ENCODE measurements around the gene TUBB.

Gene TUBB

DNA sequence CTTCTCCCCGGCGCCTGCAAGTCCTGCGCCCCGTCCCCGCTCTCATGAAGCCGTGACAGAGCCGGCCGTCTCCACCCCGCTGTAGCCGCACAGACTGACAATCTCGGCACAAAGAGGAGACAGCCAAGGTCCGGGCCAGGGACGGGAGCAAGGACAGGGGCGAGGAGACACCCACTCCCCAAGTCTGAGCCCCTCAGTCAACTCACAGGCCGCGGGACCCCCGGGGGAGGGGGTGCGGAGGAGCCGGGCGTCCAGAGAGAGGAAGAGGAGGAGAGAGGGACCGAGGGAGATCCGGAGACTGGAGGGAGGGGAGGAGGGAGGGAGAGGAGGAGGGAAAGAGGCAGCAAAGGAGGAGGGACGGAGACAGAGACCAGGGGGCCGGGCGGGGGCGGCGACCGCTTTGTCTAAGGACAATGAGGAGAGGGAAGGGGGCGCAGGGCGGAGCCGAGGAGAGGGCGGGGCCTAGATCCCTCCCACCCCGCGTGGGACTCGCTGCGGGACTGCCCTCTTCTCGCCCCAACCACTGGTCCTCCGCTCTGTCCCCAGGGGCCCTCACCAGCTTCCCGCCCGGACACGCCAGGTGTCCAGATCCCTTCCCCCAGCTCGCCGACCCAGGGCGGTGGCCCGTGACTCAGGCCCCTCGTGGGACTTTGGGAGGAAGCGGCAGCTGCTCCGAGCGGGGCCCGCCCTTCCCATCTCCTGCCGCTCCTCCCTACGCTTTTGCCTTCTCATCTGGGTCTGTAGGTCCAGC lies 33.1 kb upstream of the TUBB start:
- peak in 45 of 51 donors; percentile 21 to 84 (median 58) for DNase-seq

DNA sequence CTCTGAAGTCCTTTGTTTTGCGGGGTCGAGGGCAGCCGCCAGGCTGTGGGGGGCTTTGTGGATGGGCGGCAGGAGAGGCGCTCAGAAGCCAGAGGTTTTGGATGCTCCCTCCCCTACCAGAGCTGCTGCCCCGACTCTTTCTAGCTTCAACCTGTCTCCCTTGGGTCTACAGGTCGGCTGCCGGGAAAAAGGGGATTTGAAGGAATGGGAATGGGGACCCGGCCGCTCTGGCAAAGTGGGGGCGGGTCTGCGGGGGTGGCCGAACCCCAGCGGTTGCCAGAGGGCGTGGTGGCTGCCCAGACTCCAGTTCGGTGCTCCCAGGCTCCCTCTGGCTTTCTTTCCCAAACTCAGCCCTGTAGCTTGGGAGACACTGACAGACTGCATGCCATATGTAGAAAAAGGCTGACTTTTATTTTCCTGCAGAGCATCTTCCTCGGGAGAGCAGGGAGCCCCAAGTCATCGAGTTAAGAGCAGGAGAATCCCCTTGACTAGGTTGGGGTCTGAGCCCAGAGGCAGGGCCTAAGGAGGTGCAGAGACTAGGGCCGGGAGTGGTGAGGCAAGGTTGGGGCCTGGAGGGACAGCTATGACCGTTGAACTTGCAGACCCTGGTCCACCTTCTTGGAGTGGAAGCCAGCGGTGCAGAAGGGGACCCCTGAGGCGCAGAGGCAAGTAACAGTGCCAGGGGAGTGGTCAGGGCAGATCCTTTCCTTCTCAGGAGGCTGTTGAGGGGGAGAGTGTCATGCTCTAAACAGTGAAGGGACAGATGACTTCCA lies 32.3 kb upstream of the TUBB start:
- DNase-seq: peak in 7 of 51 donors; percentile 4 to 41 (median 16)

GRCh38 chr6:30688569-30688968 lies 31.6 kb upstream of the TUBB start:
- DNase-seq: no peak

GRCh38 chr6:30689022-30689865 lies 30.9 kb upstream of the TUBB start:
- DNase-seq: no peak

DNA sequence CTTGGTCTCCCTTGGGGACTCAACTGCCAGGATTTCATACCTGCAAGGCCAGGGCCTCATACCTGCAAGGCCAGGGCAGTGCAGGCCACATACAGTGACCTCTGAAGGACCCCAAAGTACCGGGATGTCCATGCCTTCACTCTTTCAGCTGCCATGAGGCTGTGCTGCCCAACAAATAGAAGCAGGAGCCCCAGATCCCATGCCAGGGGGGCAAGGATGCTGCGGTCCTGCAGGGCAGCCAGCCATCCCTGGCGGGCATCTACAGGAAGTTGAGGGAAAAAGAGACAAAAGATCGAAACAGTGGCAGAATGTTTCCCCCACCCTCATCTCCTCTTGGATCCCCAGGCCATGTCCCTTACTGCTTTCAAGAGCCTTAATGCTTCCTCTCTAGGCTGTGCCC lies 30.2 kb upstream of the TUBB start:
- DNase-seq: no peak

- DNase-seq: peak in 48 of 51 donors; percentile 38 to 92 (median 70)
Measured at GRCh38 chr6:30690403-30691207, 29.5 kb upstream of the TUBB start, which contains the start of gene NRM. Gene NRM, minus strand, starts transcription at chr6:30690984. Its CDS starts 10 bp downstream, at chr6:30690974.

- no peak for DNase-seq
Measured at GRCh38 chr6:30691208-30691847, 28.8 kb upstream of the TUBB start.

DNA sequence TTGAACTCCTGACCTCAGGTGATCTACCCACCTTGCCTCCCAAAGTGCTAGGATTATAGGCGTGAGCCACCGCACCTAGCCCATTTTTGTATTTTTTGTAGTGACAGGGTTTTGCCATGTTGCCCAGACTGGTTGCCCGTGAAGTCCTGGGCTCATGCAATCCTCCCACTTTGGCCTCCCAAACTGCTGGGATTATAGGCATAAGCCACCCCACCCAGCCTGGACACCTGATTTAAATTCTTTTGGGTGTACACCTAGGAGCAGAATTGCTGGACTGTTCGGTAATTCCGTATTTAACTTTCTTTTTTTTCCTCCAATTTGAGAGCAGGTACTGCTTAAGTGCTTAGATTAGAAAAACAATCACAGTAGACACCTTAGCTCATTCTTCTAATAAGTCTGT lies 23.7 kb upstream of the TUBB start:
- DNase-seq: no peak

- DNase-seq: no peak
Measured at GRCh38 chr6:30700340-30700739, 19.8 kb upstream of the TUBB start.

DNA sequence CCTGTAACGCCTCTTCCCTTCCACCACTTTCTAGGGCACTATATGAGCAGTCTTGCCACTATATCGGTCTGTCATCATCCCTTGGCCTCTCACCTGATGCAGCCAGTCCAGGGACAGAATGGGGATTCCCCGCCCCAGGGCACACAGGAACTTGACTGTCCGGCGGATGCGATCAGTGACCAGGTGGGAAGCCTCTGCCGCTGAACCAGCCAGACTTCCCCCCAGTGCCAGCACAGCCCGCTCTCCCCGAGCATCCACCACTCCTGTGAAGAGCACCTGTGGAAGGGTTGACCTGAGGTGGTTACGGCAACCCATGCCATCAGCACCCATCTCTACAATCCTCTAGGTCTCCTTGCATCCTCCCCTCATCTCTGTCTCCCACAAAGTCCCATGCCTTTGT lies 17.1 kb upstream of the TUBB start:
- no peak for DNase-seq

- no peak for DNase-seq
Measured at GRCh38 chr6:30703821-30704220, 16.3 kb upstream of the TUBB start.

- no peak for DNase-seq
Measured at GRCh38 chr6:30705620-30706019, 14.5 kb upstream of the TUBB start.

DNA sequence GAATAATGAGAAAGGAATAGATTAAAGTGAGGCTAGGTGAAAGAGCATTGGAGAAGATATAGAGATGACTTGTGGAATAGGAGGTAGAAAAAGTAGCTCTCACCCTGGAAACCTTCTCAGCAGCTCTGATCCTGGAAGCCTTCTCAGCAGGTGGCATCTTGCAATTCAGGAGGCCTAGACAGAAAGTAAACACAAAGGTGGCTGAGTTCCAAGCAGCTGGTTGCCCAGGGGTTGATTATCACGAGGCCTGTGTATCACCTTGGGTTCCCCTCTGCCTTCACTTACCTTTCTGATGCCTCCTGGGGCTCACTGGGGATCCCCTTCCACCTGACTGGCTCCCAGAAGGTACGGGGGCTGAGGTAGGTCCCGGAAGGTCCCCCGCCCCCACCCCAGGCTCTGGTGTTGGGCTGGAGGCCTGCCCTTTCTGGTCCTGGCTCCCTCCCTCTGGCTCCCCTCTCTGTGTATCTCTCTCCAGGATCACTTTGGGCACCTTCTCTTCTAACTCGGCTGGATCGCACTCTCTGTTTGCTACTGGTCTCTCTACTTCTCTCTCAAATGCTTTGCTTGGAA lies 12.8 kb upstream of the TUBB start:
- DNase-seq: no peak

- DNase-seq: no peak
Measured at GRCh38 chr6:30709101-30709868, 10.9 kb upstream of the TUBB start.

GRCh38 chr6:30711758-30712380 lies 8.3 kb upstream of the TUBB start:
- no peak for DNase-seq

DNA sequence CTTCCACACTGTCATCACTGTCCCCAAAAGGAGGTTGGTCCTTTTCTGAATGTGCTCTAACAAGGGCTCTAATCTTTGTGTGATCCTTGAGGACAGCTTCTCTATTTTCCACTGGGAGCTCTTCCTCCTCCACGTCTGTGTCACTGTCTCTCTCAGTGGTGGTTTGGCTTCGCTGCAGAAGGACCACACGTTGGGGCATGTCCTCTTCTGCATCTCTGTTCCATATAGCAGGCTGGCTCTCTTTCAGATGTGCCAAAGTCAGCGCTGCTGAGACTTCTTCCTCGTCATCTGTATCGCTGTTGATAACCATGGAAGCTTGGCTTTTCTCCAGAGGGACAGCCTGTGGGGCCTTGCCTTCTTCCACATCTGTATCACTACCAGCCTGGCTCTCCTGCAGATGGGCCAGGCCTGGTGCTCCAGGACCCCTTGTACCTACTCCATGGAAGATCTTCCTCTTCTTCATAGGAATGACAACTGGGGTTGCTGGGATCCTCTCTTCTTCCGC lies 7.7 kb upstream of the TUBB start:
- DNase-seq: no peak

GRCh38 chr6:30714263-30714662 lies 5.9 kb upstream of the TUBB start:
- no peak for DNase-seq

- no peak for DNase-seq
Measured at GRCh38 chr6:30716879-30717128, 3.3 kb upstream of the TUBB start.

Measured in hypothalamus (tissue), 51 donors.